IPS-NIHi11 (cell line): Measurements from ENCODE around the gene RAB10.
"Not testable (repeated sequence)": the region's sequence is repeated elsewhere in the genome, so short reads cannot be mapped to it uniquely, and the experiment has no call there.

Source experiments
- DNase-seq: peaks from one replicate; pipeline ENCODE4 v3.0.0; 2012; ENCODE audit warnings: mixed read lengths, low spot score

RAB10 gene

GRCh38 chr2:26157580-26157979, 123.7 kb downstream of the RAB10 start:
- DNase-seq: no peak

GRCh38 chr2:26161926-26162325, 128.0 kb downstream of the RAB10 start:
- DNase-seq: no peak

- no peak for DNase-seq
Observed at GRCh38 chr2:26162963-26163362, 129.1 kb downstream of the RAB10 start.

- no peak for DNase-seq
Observed at GRCh38 chr2:26164231-26164630, 130.3 kb downstream of the RAB10 start.

- DNase-seq: no peak
Observed at GRCh38 chr2:26164641-26165211, 130.8 kb downstream of the RAB10 start.

GRCh38 chr2:26165403-26165802, 131.5 kb downstream of the RAB10 start:
- no peak for DNase-seq

- DNase-seq: not testable (repeated sequence)
Observed at GRCh38 chr2:26166541-26166940, 132.7 kb downstream of the RAB10 start.

- DNase-seq: no peak
Observed at GRCh38 chr2:26168785-26169184, 134.9 kb downstream of the RAB10 start.

- no peak for DNase-seq
Observed at GRCh38 chr2:26169226-26169625, 135.3 kb downstream of the RAB10 start.

- DNase-seq: no peak
Observed at GRCh38 chr2:26169681-26170414, 136.0 kb downstream of the RAB10 start.

GRCh38 chr2:26170795-26171194, 136.9 kb downstream of the RAB10 start:
- no peak for DNase-seq

GRCh38 chr2:26172189-26172870, 138.4 kb downstream of the RAB10 start:
- no peak for DNase-seq

GRCh38 chr2:26172871-26173775, 139.2 kb downstream of the RAB10 start, which contains the start of gene GAREM2:
TSS of gene GAREM2 (plus strand) at chr2:26173088. CDS start at chr2:26173221, 133 bp downstream.
- DNase-seq: peak; percentile 95

GRCh38 chr2:26173776-26174482, 140.0 kb downstream of the RAB10 start:
- DNase-seq: peak; percentile 49

- DNase-seq: no peak
Observed at GRCh38 chr2:26174691-26175465, 141.0 kb downstream of the RAB10 start.

GRCh38 chr2:26175466-26176278, 141.8 kb downstream of the RAB10 start:
- no peak for DNase-seq

- no peak for DNase-seq
Observed at GRCh38 chr2:26176279-26176615, 142.4 kb downstream of the RAB10 start.

GRCh38 chr2:26177122-26177521, 143.2 kb downstream of the RAB10 start:
- DNase-seq: no peak

- no peak for DNase-seq
Observed at GRCh38 chr2:26178246-26178645, 144.4 kb downstream of the RAB10 start.
